Uterus (tissue), 2 donors: ENCODE results near the gene MYBPH.

ENCODE experiments used
- CTCF ChIP-seq, 4 experiments: fragments of 200-600 bp in 2 of 4; fragments of 450-650 bp in 2 of 4; sonication (generic) in 2 of 4; IDR thresholded peaks; one replicate each; pipeline ENCODE4 v1.5.1; 2016 to 2019; ENCODE audit warnings: antibody characterized with exemption in 4 of 4, mild to moderate bottlenecking in 2 of 4, moderate library complexity in 1 of 4
- POLR2A ChIP-seq, 2 donors: fragments of 450-650 bp; IDR thresholded peaks; one replicate each; pipeline ENCODE4 v1.6.1; 2016; ENCODE audit warnings: antibody characterized with exemption in 2 of 2, mild to moderate bottlenecking in 1 of 2, moderate library complexity in 1 of 2

- TF ChIP-seq POLR2A (IDR thresholded peaks at IDR 0.05) (no peak), CTCF (IDR thresholded peaks at IDR 0.05) (peak; percentile 40 to 53 (median 49))
Measured at GRCh38 chr1:203172184-203173010, 3.2 kb downstream of the MYBPH start.
